B cell (primary cell): Measurements from ENCODE around the gene UBA1.

Experiments
- CTCF ChIP-seq: fragments of 200-600 bp; IDR thresholded peaks from one replicate; pipeline ENCODE4 v1.8.0; 2022; ENCODE audit warnings: antibody characterized with exemption, mild to moderate bottlenecking
- EZH2 ChIP-seq: IDR thresholded peaks from 2 replicates; pipeline ENCODE4 v1.6.1; 2012; ENCODE audit warnings: borderline replicate concordance, low read depth, mild to moderate bottlenecking, moderate library complexity, low read length; ENCODE audit not compliant: insufficient read depth, poor library complexity, severe bottlenecking

- TF ChIP-seq CTCF (no peak), EZH2 (no peak)
Observed at GRCh38 chrX:47158781-47159180, 34.8 kb upstream of the UBA1 start.
